ENCODE measurements around the gene PTPRN2.

PTPRN2 gene

DNA sequence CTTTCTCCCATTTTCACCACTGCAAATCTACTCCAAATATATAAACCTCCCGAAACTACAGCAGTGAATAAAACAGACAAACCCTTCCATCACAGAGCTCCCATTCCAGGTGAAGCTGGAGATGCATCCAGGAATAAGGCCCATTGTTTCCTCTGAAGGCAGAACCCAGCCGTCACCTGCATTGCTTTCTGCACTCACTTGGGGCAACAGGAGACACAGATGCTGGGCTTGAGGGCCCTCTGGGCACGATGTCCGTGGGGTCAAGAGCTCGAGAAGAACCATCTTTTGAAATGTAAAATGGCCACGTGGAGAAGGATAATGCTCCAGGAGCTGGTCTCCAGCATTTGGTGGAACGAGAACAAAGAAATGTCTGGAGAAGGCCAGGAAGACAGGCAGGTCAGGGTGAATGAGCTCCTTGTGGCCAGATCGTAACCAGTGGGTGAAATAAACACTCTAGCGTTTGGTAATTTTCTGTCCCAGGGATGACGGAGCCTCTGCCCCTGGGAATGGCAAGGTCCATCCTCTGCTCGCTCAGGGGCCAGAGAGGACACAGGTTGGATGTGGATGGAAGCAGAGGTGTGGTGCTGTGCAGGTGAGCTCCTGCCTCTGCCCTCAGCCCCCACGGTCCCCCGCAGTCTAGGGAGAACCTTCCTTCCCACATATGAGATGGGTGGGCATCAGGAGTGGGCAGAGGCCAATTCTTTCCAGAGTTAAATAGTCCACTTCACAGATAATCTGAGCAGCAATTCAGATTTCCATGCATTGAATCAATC lies 694.7 kb downstream of the PTPRN2 start:
- DNase-seq (ENCODE audit: low read depth): no peak
- H3K4me3 ChIP-seq (ENCODE audit: low read length): no peak overlapping the region
- TF ChIP-seq, protein P1, sequence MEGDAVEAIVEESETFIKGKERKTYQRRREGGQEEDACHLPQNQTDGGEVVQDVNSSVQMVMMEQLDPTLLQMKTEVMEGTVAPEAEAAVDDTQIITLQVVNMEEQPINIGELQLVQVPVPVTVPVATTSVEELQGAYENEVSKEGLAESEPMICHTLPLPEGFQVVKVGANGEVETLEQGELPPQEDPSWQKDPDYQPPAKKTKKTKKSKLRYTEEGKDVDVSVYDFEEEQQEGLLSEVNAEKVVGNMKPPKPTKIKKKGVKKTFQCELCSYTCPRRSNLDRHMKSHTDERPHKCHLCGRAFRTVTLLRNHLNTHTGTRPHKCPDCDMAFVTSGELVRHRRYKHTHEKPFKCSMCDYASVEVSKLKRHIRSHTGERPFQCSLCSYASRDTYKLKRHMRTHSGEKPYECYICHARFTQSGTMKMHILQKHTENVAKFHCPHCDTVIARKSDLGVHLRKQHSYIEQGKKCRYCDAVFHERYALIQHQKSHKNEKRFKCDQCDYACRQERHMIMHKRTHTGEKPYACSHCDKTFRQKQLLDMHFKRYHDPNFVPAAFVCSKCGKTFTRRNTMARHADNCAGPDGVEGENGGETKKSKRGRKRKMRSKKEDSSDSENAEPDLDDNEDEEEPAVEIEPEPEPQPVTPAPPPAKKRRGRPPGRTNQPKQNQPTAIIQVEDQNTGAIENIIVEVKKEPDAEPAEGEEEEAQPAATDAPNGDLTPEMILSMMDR (conservative IDR thresholded peaks at IDR 0.05; ENCODE audit: low read length): no peak

DNA sequence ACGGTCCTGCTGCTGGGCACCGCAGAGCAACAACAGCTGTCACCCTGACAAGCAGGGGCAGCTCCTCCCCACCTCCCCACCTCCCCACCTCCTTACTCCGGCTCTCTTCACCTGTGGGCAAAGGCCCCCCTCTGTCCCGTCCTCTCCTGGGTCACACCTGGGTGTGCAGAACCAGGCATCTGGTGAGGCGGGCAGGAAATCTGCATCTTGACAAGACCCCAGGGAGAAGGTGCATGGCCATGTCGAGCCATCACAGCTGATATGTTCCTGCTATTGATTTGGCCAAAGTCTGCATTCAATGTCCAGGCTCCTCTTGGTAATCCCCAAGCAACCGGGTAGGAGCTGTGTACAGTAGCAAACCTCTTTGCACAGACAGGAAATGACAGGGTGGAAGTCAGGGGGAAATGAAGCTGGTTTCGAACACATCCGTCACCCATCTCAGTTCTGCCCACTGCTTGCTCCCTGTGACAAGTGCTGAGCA lies 696.7 kb downstream of the PTPRN2 start:
- DNase-seq (ENCODE audit: low read depth): no peak
- TF ChIP-seq, protein P1 (conservative IDR thresholded peaks at IDR 0.05; ENCODE audit: low read length): no peak
- H3K4me3 ChIP-seq (ENCODE audit: low read length): no peak overlapping the region

DNA sequence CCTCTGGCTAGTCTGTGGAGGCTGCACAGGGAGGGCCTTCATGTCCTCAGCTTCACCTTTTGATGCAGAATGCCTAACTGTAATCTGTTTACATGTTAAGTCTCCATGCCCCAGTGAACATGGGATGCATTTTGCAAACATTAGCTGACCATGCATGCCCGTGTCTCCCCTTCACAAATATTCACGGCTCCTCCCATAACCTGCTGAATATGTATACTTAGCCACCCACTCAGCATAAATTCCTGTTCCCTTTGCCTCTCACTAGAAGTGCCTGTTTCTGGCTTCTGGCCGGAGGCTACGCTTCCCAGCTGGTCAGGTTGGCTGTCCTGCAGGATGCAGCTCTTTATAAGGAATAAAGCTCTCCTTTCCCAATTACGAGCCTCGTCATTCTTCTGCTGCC lies 698.1 kb downstream of the PTPRN2 start:
- no peak overlapping the region for H3K4me3 ChIP-seq (ENCODE audit: low read length)
- DNase-seq (ENCODE audit: low read depth): no peak
- TF ChIP-seq, protein P1 (conservative IDR thresholded peaks at IDR 0.05; ENCODE audit: low read length): no peak

GRCh38 chr7:157888579-157888978 lies 699.0 kb downstream of the PTPRN2 start:
- DNase-seq (ENCODE audit: low read depth): no peak
- H3K4me3 ChIP-seq (ENCODE audit: low read length): no peak overlapping the region

DNA sequence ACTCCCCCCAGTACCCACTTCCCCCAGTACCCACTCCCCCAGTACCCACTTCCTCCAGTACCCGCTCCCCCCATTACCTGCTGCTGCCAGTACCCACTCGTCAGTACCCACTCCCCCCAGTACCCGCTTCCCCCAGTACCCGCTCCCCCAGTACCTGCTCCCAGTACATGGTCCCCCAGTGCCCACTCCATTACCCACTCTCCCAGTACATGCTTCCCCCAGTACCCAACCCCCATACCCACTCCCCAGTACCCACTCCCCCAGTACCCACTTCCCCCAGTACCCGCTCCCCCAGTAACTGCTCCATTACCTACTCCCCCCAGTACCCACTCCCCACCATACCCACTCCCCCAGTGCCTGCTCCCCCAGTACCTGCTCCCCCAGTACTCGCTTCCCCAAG lies 700.2 kb downstream of the PTPRN2 start:
- TF ChIP-seq, protein P1 (conservative IDR thresholded peaks at IDR 0.05; ENCODE audit: low read length): no peak
- DNase-seq (ENCODE audit: low read depth): no peak
- no peak overlapping the region for H3K4me3 ChIP-seq (ENCODE audit: low read length)

More at GRCh38 chr7:157888579-157888978, 699.0 kb downstream of the PTPRN2 start:
- TF ChIP-seq, protein P1 (conservative IDR thresholded peaks at IDR 0.05; ENCODE audit: low read length): no peak

DNA sequence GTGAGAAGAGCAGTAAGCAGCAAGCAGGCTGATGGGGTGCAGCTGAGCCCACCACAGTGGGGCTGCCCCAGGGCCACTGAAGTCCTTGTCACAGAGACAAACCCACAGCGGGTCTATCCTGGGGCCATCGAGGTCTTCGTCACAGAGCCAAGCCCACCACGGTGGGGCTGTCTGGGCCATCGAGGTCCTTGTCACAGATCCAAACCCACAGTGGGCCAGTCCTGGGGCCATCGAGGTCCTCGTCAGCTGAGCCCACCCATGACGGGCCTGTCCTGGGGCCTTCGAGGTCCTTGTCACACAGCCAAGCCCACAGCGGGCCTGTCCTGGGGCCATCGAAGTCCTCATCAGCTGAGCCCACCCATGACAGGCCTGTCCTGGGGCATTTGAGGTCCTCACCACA lies 700.9 kb downstream of the PTPRN2 start:
- no peak overlapping the region for H3K4me3 ChIP-seq (ENCODE audit: low read length)
- no peak for DNase-seq (ENCODE audit: low read depth)
- TF ChIP-seq, protein P1 (conservative IDR thresholded peaks at IDR 0.05; ENCODE audit: low read length): no peak

- no peak for DNase-seq (ENCODE audit: low read depth)
- H3K4me3 ChIP-seq (ENCODE audit: low read length): no peak overlapping the region
- TF ChIP-seq, protein P1 (conservative IDR thresholded peaks at IDR 0.05; ENCODE audit: low read length): no peak
Measured at GRCh38 chr7:157886266-157886665, 701.4 kb downstream of the PTPRN2 start.

Measured in AG10803 (cell line).